ENCODE data around the gene BMP6. TPM values are rescaled to one million over a fixed set of nuclear protein-coding genes. Genes with fewer than 3 reads are reported as not detected.

Gene BMP6
- total RNA-seq, 1 experiment from 2014 or later, result not detected

DNA sequence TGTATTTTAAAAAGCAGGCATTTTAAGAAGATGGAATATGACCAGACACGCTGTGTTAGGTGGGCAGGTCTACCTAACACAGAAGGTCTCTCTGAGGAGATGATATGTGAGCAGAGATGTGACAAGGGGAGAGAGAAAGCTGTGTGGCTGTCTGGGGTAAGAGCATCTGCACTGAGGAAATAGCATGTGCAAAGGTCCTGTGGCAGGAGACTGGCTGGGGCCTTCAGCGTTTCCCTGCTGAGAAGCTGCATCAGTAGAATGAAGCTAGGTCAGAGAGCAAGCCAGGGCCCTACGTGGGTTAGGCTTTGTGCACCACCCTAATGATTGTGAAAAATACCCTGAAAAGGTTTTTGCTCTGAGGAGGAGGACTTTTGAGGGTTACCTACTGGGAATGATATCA lies 97.7 kb downstream of the BMP6 start:
- H3K4me1 ChIP-seq (replicated peaks; ENCODE audit: insufficient read depth), result no peaks in the 10 kb centered on the region

GRCh38 chr6:7825986-7826385 lies 100.1 kb downstream of the BMP6 start:
- no peaks in the 10 kb centered on the region for H3K36me3 ChIP-seq (ENCODE audit: low read depth)
- ChIA-PET CTCF (no interaction called here), POLR2A (ENCODE audit: unreplicated experiment) (no interaction called here)
- H3K27me3 ChIP-seq (ENCODE audit: insufficient read depth, low read depth), result no peaks in the 10 kb centered on the region
- no peaks in the 10 kb centered on the region for H3K9me2 ChIP-seq (ENCODE audit: insufficient read depth)
- intact Hi-C loops (cut with micrococcal nuclease; ENCODE audit: unreplicated experiment), result no loop called here
- H3K9me3 ChIP-seq (ENCODE audit: insufficient read depth, low read depth), result no peaks in the 10 kb centered on the region
- DNase-seq, result no peak
- H3F3A ChIP-seq (ENCODE audit: insufficient read depth, low read depth), result no peaks in the 10 kb centered on the region
- no peak overlapping the region for H3K4me2 ChIP-seq
- BruUV-seq (replicated peaks), result no TSS peak
- no peaks in the 10 kb centered on the region for H4K20me1 ChIP-seq (ENCODE audit: insufficient read depth)
- no peak overlapping the region for H2AFZ ChIP-seq
- H3K79me2 ChIP-seq (ENCODE audit: low read depth), result no peaks in the 10 kb centered on the region
- H3K4me1 ChIP-seq (replicated peaks; ENCODE audit: insufficient read depth), result no peaks in the 10 kb centered on the region
- H3K27ac ChIP-seq, result no peak overlapping the region
- TF ChIP-seq EZH2 (IDR thresholded peaks at IDR 0.05; ENCODE audit: low read depth) (no peak), CTCF (conservative IDR thresholded peaks at IDR 0.05) (no peak)
- H3K4me3 ChIP-seq, result no peak overlapping the region

More for the DNA sequence above, 97.7 kb downstream of the BMP6 start:
- H3K27me3 ChIP-seq (ENCODE audit: insufficient read depth, low read depth), result no peaks in the 10 kb centered on the region
- BruUV-seq (replicated peaks), result no TSS peak
- no peaks in the 10 kb centered on the region for H3K9me3 ChIP-seq (ENCODE audit: insufficient read depth, low read depth)
- H3K79me2 ChIP-seq (ENCODE audit: low read depth), result no peaks in the 10 kb centered on the region
- H3K4me3 ChIP-seq, result no peak overlapping the region
- no peaks in the 10 kb centered on the region for H3K36me3 ChIP-seq (ENCODE audit: low read depth)
- TF ChIP-seq EZH2 (IDR thresholded peaks at IDR 0.05; ENCODE audit: low read depth) (no peak), CTCF (conservative IDR thresholded peaks at IDR 0.05) (no peak)
- no peak for DNase-seq
- no peak overlapping the region for H2AFZ ChIP-seq
- ChIA-PET POLR2A (ENCODE audit: unreplicated experiment) (no interaction called here), CTCF (no interaction called here)
- intact Hi-C loops (cut with micrococcal nuclease; ENCODE audit: unreplicated experiment), result no loop called here
- H3F3A ChIP-seq (ENCODE audit: insufficient read depth, low read depth), result no peaks in the 10 kb centered on the region
- H3K4me2 ChIP-seq, result no peak overlapping the region
- no peak overlapping the region for H3K27ac ChIP-seq
- H4K20me1 ChIP-seq (ENCODE audit: insufficient read depth), result no peaks in the 10 kb centered on the region
- H3K9me2 ChIP-seq (ENCODE audit: insufficient read depth), result no peaks in the 10 kb centered on the region

DNA sequence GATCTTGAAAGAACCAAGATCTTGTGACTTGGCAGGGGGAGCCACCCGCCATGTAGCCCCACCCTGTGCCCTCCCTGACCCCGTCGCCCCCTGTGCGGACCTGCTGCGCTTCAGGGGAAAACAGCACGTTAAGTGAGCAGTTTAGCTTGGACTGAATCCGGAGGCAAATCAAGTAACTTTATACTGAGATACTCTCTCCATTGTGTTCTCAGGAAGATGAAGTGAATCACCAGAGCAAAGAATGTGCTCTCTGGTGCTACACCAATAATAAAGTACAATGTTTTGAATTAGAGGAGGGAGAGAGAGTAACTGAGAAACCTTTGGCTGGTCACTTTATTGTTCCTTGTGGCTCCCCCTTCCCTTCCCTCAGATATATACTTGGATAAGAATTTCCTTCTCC lies 101.2 kb downstream of the BMP6 start:
- Histone ChIP-seq H4K20me1 (ENCODE audit: insufficient read depth) (no peaks in the 10 kb centered on the region), H3K27me3 (ENCODE audit: insufficient read depth, low read depth) (no peaks in the 10 kb centered on the region), H3K27ac (no peak overlapping the region), H3K4me3 (no peak overlapping the region), H3K36me3 (ENCODE audit: low read depth) (no peaks in the 10 kb centered on the region), H3K9me3 (ENCODE audit: insufficient read depth, low read depth) (no peaks in the 10 kb centered on the region), H2AFZ (no peak overlapping the region), H3K4me1 (replicated peaks; ENCODE audit: insufficient read depth) (no peaks in the 10 kb centered on the region), H3F3A (ENCODE audit: insufficient read depth, low read depth) (no peaks in the 10 kb centered on the region), H3K79me2 (ENCODE audit: low read depth) (no peaks in the 10 kb centered on the region), H3K9me2 (ENCODE audit: insufficient read depth) (no peaks in the 10 kb centered on the region), H3K4me2 (no peak overlapping the region)
- DNase-seq, result no peak
- POLR2A ChIA-PET (ENCODE audit: unreplicated experiment), result no interaction called here
- BruUV-seq (replicated peaks), result no TSS peak
- intact Hi-C loops (cut with micrococcal nuclease; ENCODE audit: unreplicated experiment), result no loop called here
- CTCF ChIA-PET, result no interaction called here
- no peak for TF ChIP-seq CTCF (conservative IDR thresholded peaks at IDR 0.05)
- TF ChIP-seq EZH2 (IDR thresholded peaks at IDR 0.05; ENCODE audit: low read depth), result no peak
